ENCODE data around the gene THAP11. TPM values are rescaled to one million over a fixed set of nuclear protein-coding genes. Genes with fewer than 3 reads are reported as not detected.

Gene THAP11
- polyA plus RNA-seq, 2 of the 4 experiments (the other 2 are of a cell fraction), result 30.9 to 33.2 TPM

GRCh38 chr16:67833415-67834241 is 8.5 kb upstream of the THAP11 start:
- Histone ChIP-seq H3K4me3 (peak overlapping the region; percentile 79), H3K4me1 (peaks cover 6% of the 10 kb centered on the region; the same call in 1 of the 3 replicates), H3K9me3 (no peaks in the 10 kb centered on the region), H3K4me2 (peak overlapping the region; percentile 96), H3K27ac (peak overlapping the region; percentile 79 to 91)
- TF ChIP-seq E2F6 (IDR thresholded peaks at IDR 0.05; ENCODE audit: borderline replicate concordance, low read depth) (peak; percentile 72; the same call in 1 of the 2 replicates), REST (IDR thresholded peaks at IDR 0.05) (peak; percentile 96), USF2 (IDR thresholded peaks at IDR 0.05) (no peak), HDAC2 (IDR thresholded peaks at IDR 0.05) (no peak), CHD2 (IDR thresholded peaks at IDR 0.05; ENCODE audit: low read length, partially characterized antibody) (peak; percentile 98), JUN (IDR thresholded peaks at IDR 0.05) (peak in 1 of 2 experiments; percentile 42; a peak in 1 of 5 replicates), NFE2L2 (conservative IDR thresholded peaks at IDR 0.05; ENCODE audit: low read length) (no peak), HOXB13 (CRISPR knock-in tag; IDR thresholded peaks at IDR 0.05; ENCODE audit: low read depth) (no peak), PHF8 (IDR thresholded peaks at IDR 0.05; ENCODE audit: borderline replicate concordance, low read depth) (peak; percentile 74; the same call in 1 of the 2 replicates), RARB (CRISPR knock-in tag; IDR thresholded peaks at IDR 0.05) (no peak), GATA3 (IDR thresholded peaks at IDR 0.05; ENCODE audit: borderline replicate concordance) (peak; percentile 70), BCL3 (IDR thresholded peaks at IDR 0.05) (peak; percentile 31; the same call in 1 of the 3 replicates), EP300 (IDR thresholded peaks at IDR 0.05) (no peak), KDM5A (IDR thresholded peaks at IDR 0.05) (peak; percentile 66), MAX (IDR thresholded peaks at IDR 0.05) (peak; percentile 73), ZC3H11A (IDR thresholded peaks at IDR 0.05) (no peak), POLR2A (IDR thresholded peaks at IDR 0.05; ENCODE audit: low read length) (peak; percentile 76), ZNF302 (CRISPR knock-in tag; IDR thresholded peaks at IDR 0.05) (no peak), ZFP36 (IDR thresholded peaks at IDR 0.05; ENCODE audit: borderline replicate concordance, partially characterized antibody) (no peak), POLR2AphosphoS2 (conservative IDR thresholded peaks at IDR 0.05; ENCODE audit: low read length) (no peak), SMC3 (IDR thresholded peaks at IDR 0.05) (no peak), CBX8 (IDR thresholded peaks at IDR 0.05) (no peak), HMGXB4 (CRISPR knock-in tag; IDR thresholded peaks at IDR 0.05; ENCODE audit: borderline replicate concordance) (no peak), HES2 (IDR thresholded peaks at IDR 0.05) (no peak), MYC (IDR thresholded peaks at IDR 0.05; ENCODE audit: borderline replicate concordance, low read length) (no peak; the same call in 1 of the 2 replicates), EHMT2 (IDR thresholded peaks at IDR 0.05; ENCODE audit: low read depth) (no peak), KDM1A (IDR thresholded peaks at IDR 0.05; ENCODE audit: low read depth) (no peak), MAFK (IDR thresholded peaks at IDR 0.05; ENCODE audit: partially characterized antibody) (no peak)
- DNase-seq (ENCODE audit: low read depth in 1 of 2, low spot score in 1 of 2) (peak; percentile 86 to 97), FAIRE-seq (peak; percentile 23), ATAC-seq (peak; percentile 99)
- CTCF ChIA-PET, result interaction anchor here (0.8 to 15.0 kb wide), 5 partner anchors 10 to 95 kb away, joined by 4 to 187 read pairs (median 8); no protein-coding TSS in a partner anchor
- POLR2A ChIA-PET, result interaction anchor here (0.8 to 1.2 kb wide), 5 partner anchors 12 to 114 kb away, joined by 3 to 6 read pairs (median 4); partner anchors contain the start of genes GFOD2, RANBP10 and TSNAXIP1
- WGBS (ENCODE audit: missing lambda C conversion rate), result 2% methylated on average over 27 of the region's 49 CpGs

Measured in A549 (cell line).